WTC11 (cell line): ENCODE measurements around the gene CC2D1A. TPM values are rescaled to one million over a fixed set of nuclear protein-coding genes. Genes with fewer than 3 reads are reported as not detected.

Experiments
- ATAC-seq: fragments of 200-7000 bp; cut with Tn5 transposase; 2 replicates; pipeline ENCODE4 v1.10.0; 2021; ENCODE audit warnings: mild to moderate bottlenecking, moderate library complexity
- CTCF ChIA-PET: fragments of 300-600 bp; sonication (Branson Sonifier 250); formaldehyde crosslinking; loops from one replicate; lab custom pipeline; 2021; ENCODE audit warnings: antibody characterized with exemption; lab: Charles Lee
- POLR2A ChIA-PET: fragments of 350-600 bp; sonication (Branson Sonifier 250); formaldehyde crosslinking; loops from one replicate; lab custom pipeline; 2021; ENCODE audit warnings: antibody characterized with exemption; lab: Charles Lee
- DNase-seq: peaks from one replicate; pipeline ENCODE4 v3.0.0; 2021; ENCODE audit warnings: low spot score
- H3K27ac Mint-ChIP-seq: 2 replicates; pipeline ENCODE4 v1.8.0; 2021; ENCODE audit warnings: mixed read lengths
- H3K27me3 Mint-ChIP-seq: 2 replicates; pipeline ENCODE4 v1.8.0; 2021; ENCODE audit warnings: low read depth, mild to moderate bottlenecking, moderate library complexity, mixed read lengths
- H3K36me3 Mint-ChIP-seq: 2 replicates; pipeline ENCODE4 v1.8.0; 2021; ENCODE audit warnings: mixed read lengths
- H3K4me1 Mint-ChIP-seq: 2 replicates; pipeline ENCODE4 v1.8.0; 2022; ENCODE audit warnings: mixed read lengths
- H3K4me3 Mint-ChIP-seq: 2 replicates; pipeline ENCODE4 v1.8.0; 2021; ENCODE audit warnings: mild to moderate bottlenecking, moderate library complexity, mixed read lengths
- H3K9me3 Mint-ChIP-seq: 2 replicates; pipeline ENCODE4 v1.8.0; 2021; ENCODE audit warnings: mixed read lengths
- ATF1 ChIP-seq: sonication (generic); formaldehyde crosslinking; IDR thresholded peaks from 2 replicates; pipeline ENCODE4 v1.8.1; 2023; ENCODE audit warnings: mild to moderate bottlenecking, moderate library complexity, missing genetic modification reagents
- ATF2 ChIP-seq: sonication (generic); formaldehyde crosslinking; IDR thresholded peaks from 2 replicates; pipeline ENCODE4 v1.8.1; 2022; ENCODE audit warnings: low read depth, missing genetic modification reagents, borderline replicate concordance
- ATF3 ChIP-seq: sonication (generic); formaldehyde crosslinking; conservative IDR thresholded peaks from 2 replicates; pipeline ENCODE4 v1.8.1; 2022; ENCODE audit warnings: mild to moderate bottlenecking, missing genetic modification reagents
- CREM ChIP-seq: sonication (generic); formaldehyde crosslinking; IDR thresholded peaks from 2 replicates; pipeline ENCODE4 v1.8.1; 2022; ENCODE audit warnings: mild to moderate bottlenecking, missing genetic modification reagents, moderate library complexity
- ERG ChIP-seq: fragments of 250-450 bp; sonication (Bioruptor Pico); IDR thresholded peaks from 2 replicates; pipeline ENCODE4 v1.8.0; 2021; ENCODE audit warnings: mild to moderate bottlenecking
- FOXJ3 ChIP-seq: sonication (generic); formaldehyde crosslinking; IDR thresholded peaks from 2 replicates; pipeline ENCODE4 v1.9.0; 2021; ENCODE audit warnings: missing genetic modification reagents, mild to moderate bottlenecking, borderline replicate concordance
- JAZF1 ChIP-seq: fragments of 250-450 bp; sonication (Bioruptor Pico); IDR thresholded peaks from 2 replicates; pipeline ENCODE4 v1.9.0; 2021; ENCODE audit warnings: moderate library complexity, mild to moderate bottlenecking, inconsistent platforms
- MLX ChIP-seq: sonication (generic); formaldehyde crosslinking; IDR thresholded peaks from 2 replicates; pipeline ENCODE4 v1.8.1; 2023; ENCODE audit warnings: mild to moderate bottlenecking, missing genetic modification reagents, moderate library complexity
- MXD4 ChIP-seq: fragments of 250-450 bp; sonication (Bioruptor Pico); IDR thresholded peaks from 2 replicates; pipeline ENCODE4 v1.8.0; 2021; ENCODE audit warnings: mild to moderate bottlenecking, moderate library complexity, borderline replicate concordance
- NFATC4 ChIP-seq: fragments of 250-450 bp; sonication (Bioruptor Pico); IDR thresholded peaks from 2 replicates; pipeline ENCODE4 v1.9.0; 2021; ENCODE audit warnings: mild to moderate bottlenecking
- NFE2L1 ChIP-seq: sonication (generic); formaldehyde crosslinking; IDR thresholded peaks from 2 replicates; pipeline ENCODE4 v1.8.1; 2023; ENCODE audit warnings: missing genetic modification reagents
- NR1H2 ChIP-seq: sonication (generic); formaldehyde crosslinking; IDR thresholded peaks from 2 replicates; pipeline ENCODE4 v1.9.0; 2021; ENCODE audit warnings: mild to moderate bottlenecking, moderate library complexity, missing genetic modification reagents
- OVOL2 ChIP-seq: fragments of 250-450 bp; sonication (Bioruptor Pico); IDR thresholded peaks from 2 replicates; pipeline ENCODE4 v1.9.0; 2021; ENCODE audit warnings: mild to moderate bottlenecking, borderline replicate concordance
- PRRX2 ChIP-seq: fragments of 250-450 bp; sonication (Bioruptor Pico); IDR thresholded peaks from 2 replicates; pipeline ENCODE4 v1.8.0; 2021; ENCODE audit warnings: mild to moderate bottlenecking
- SMAD4 ChIP-seq: sonication (generic); formaldehyde crosslinking; IDR thresholded peaks from 2 replicates; pipeline ENCODE4 v1.8.0; 2022; ENCODE audit warnings: mild to moderate bottlenecking, missing genetic modification reagents
- SP1 ChIP-seq: sonication (generic); formaldehyde crosslinking; conservative IDR thresholded peaks from 2 replicates; pipeline ENCODE4 v1.8.1; 2022; ENCODE audit warnings: missing genetic modification reagents
- STAT6 ChIP-seq: sonication (generic); formaldehyde crosslinking; conservative IDR thresholded peaks from 2 replicates; pipeline ENCODE4 v1.8.1; 2023; ENCODE audit warnings: mild to moderate bottlenecking, low read depth, missing genetic modification reagents, moderate library complexity
- TEAD4 ChIP-seq: sonication (generic); formaldehyde crosslinking; IDR thresholded peaks from 2 replicates; pipeline ENCODE4 v1.8.0; 2022; ENCODE audit warnings: mild to moderate bottlenecking, missing genetic modification reagents
- TP53 ChIP-seq: sonication (generic); formaldehyde crosslinking; IDR thresholded peaks from 2 replicates; pipeline ENCODE4 v1.8.1; 2023; ENCODE audit warnings: mild to moderate bottlenecking, missing genetic modification reagents
- ZBTB43 ChIP-seq: sonication (generic); formaldehyde crosslinking; IDR thresholded peaks from 2 replicates; pipeline ENCODE4 v1.8.1; 2023; ENCODE audit warnings: mild to moderate bottlenecking, missing genetic modification reagents
- ZMAT4 ChIP-seq: fragments of 250-450 bp; sonication (Bioruptor Pico); IDR thresholded peaks from 2 replicates; pipeline ENCODE4 v1.9.0; 2021; ENCODE audit warnings: mild to moderate bottlenecking
- ZNF219 ChIP-seq: sonication (generic); formaldehyde crosslinking; IDR thresholded peaks from 2 replicates; pipeline ENCODE4 v1.8.0; 2023; ENCODE audit warnings: missing genetic modification reagents, mild to moderate bottlenecking, borderline replicate concordance
- ZNF425 ChIP-seq: fragments of 250-450 bp; sonication (Bioruptor Pico); conservative IDR thresholded peaks from 2 replicates; pipeline ENCODE4 v1.9.0; 2021; ENCODE audit warnings: mild to moderate bottlenecking
- ZNF671 ChIP-seq: fragments of 250-450 bp; sonication (Bioruptor Pico); IDR thresholded peaks from 2 replicates; pipeline ENCODE4 v1.8.0; 2021; ENCODE audit warnings: mild to moderate bottlenecking
- total RNA-seq: library from RNA; stranded (reverse); gene quantifications from 3 replicates; pipeline ENCODE4 v1.2.3, GENCODE V29; 2021

CC2D1A gene
- total RNA-seq, 1 experiment from 2014 or later = 44.2 TPM

- TF ChIP-seq ZNF425 (CRISPR knock-in tag) = no peak
- TF ChIP-seq SP1 = no peak
- no peak for TF ChIP-seq ATF3 (CRISPR knock-in tag)
- no peak for TF ChIP-seq ATF1 (CRISPR knock-in tag)
- TF ChIP-seq MLX (CRISPR knock-in tag) = no peak
- TF ChIP-seq ERG (CRISPR knock-in tag) = no peak
- TF ChIP-seq NFE2L1 (CRISPR knock-in tag) = no peak
- no peak for TF ChIP-seq ATF2 (CRISPR knock-in tag)
- TF ChIP-seq ZNF219 (CRISPR knock-in tag) = no peak
- TF ChIP-seq NR1H2 = no peak
- no peak for TF ChIP-seq TEAD4 (CRISPR knock-in tag)
- TF ChIP-seq JAZF1 (CRISPR knock-in tag) = no peak
- TF ChIP-seq ZMAT4 = no peak
- TF ChIP-seq ZBTB43 (CRISPR knock-in tag) = no peak
- no peak for TF ChIP-seq FOXJ3 (CRISPR knock-in tag)
- TF ChIP-seq CREM (CRISPR knock-in tag) = no peak
These were observed 24.4 kb downstream of the CC2D1A start (continued) for GRCh38 chr19:13930402-13930801.

- no peak overlapping the region for H3K4me3 Mint-ChIP-seq
- H3K9me3 Mint-ChIP-seq = no peaks in the 10 kb centered on the region
- peaks cover 24% of the 10 kb centered on the region for H3K4me1 Mint-ChIP-seq
- POLR2A ChIA-PET = interaction anchor here (0.7 kb wide), 1 partner anchor 111 kb away, joined by 4 read pairs; no protein-coding TSS in a partner anchor
- CTCF ChIA-PET = interaction anchor here (1.0 to 3.8 kb wide), 2 partner anchors 21 to 111 kb away, joined by 3 to 39 read pairs; partner anchors contain the start of gene DCAF15
- H3K27ac Mint-ChIP-seq = no peak overlapping the region
- DNase-seq = no peak
- no peaks in the 10 kb centered on the region for H3K27me3 Mint-ChIP-seq
- peaks cover 15% of the 10 kb centered on the region; the same call in 1 of the 2 replicates for H3K36me3 Mint-ChIP-seq
- ATAC-seq = no peak
- no peak for TF ChIP-seq PRRX2
- no peak for TF ChIP-seq SMAD4 (CRISPR knock-in tag)
- TF ChIP-seq TP53 (CRISPR knock-in tag) = no peak
- no peak for TF ChIP-seq OVOL2
- TF ChIP-seq ZNF671 (CRISPR knock-in tag) = no peak
- no peak for TF ChIP-seq MXD4 (CRISPR knock-in tag)
- no peak for TF ChIP-seq ZNF219 (CRISPR knock-in tag)
- TF ChIP-seq STAT6 (CRISPR knock-in tag) = no peak
- TF ChIP-seq NFATC4 (CRISPR knock-in tag) = no peak
- no peak for TF ChIP-seq ZNF425 (CRISPR knock-in tag)
These were observed 25.6 kb downstream of the CC2D1A start for GRCh38 chr19:13931391-13932148.
